Measurements from ENCODE around the gene TCF7L1.

The TCF7L1 gene

DNA sequence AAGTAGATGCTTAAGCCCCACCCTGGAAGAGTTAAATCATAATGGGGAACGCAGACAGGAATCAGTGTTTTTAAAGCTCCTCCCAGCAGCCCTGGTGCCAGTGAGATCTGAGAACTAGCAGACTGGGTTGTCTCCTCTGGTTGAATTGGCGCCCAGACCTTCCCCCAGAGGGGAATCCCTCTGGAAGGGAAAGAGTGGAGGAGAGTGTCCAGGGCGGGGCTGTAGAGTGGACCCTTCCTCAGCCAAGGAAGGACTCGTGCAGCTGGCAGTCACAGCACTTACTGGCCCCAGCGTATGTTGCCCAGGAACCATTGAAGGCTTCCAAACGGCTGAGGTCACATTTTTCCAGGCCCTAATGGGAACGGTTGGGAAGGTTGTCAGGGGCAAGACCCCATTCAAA, 132.1 kb downstream of the TCF7L1 start:
- H3K36me3 ChIP-seq: no peaks in the 10 kb centered on the region
- intact Hi-C loops (cut with DNase I; ENCODE audit: low total_unique reads): no loop called here
- DNase-seq: no peak
- TF ChIP-seq CTCF (IDR thresholded peaks at IDR 0.05): no peak
- peaks cover 0 to 46% (median 34%) of the 10 kb centered on the region in 4 donors for H3K4me1 ChIP-seq
- no peaks in the 10 kb centered on the region for H3K27me3 ChIP-seq
- no peak overlapping the region for H3K4me3 ChIP-seq
- peak overlapping the region; percentile 50 to 53 for H3K27ac ChIP-seq
- no peaks in the 10 kb centered on the region for H3K9me3 ChIP-seq

DNA sequence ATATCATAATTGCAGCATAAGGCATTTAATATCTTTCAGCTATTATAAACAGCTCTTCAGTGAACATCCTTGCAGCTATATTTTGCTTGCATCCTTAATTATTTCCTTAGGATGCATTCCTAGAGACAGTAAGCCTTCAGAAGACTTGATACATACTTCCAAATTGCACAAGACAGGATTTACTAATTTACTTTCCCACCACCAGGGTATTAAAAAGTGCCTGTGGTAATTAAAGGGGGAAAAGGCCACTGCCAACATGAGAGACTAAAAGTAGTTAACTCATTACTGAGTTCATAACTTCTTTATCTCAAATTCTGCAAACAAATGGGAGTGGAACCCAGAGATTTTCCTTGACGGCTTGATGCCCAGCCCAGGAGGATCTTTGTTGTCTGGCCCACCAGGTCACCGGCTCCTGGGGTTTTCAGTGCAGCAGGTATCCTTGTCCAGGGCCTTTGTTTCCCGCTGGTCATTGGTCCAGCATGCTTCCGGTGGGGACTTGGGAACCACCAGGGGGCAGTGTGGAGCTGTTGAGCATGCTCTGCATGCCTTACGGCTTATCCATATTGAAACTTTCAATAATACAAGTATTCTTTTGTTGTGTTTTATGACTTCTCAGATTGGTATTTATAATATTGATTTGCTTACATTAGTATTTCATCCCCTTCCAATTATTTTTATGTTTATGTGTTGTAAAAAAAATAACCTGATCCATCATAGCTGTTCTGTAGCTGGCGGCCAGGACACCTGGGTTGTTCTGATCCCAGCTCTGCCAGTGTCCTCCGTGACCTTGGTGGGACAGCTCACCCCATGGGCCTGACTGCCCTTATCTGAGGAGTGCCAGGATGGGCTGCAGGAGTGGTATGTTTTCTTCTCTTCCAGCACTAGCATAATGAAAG, 133.2 kb downstream of the TCF7L1 start:
- H3K27ac ChIP-seq: peak overlapping the region in 1 of 2 donors; percentile 53

DNA sequence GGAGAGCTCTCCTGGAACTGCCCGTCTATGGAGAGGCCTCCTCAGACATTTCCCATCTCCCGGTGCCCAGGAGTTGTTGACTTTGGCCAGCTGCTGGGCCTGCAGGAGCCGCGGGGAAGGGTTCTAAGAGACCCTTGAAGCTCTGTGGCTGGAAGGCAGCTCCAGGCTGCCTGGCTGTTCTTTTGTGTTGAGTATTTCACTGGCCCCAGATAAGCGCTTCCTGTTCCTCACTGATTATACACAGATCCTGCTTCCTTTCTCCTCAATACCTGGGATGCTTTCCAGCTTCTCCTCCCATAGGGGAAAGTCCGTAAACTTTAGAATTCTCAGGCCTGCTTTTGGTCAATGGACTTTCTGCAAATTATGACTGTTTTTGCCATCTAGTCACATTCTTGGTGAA, 136.8 kb downstream of the TCF7L1 start:
- Histone ChIP-seq H3K9me3 (no peaks in the 10 kb centered on the region), H3K4me1 (peaks cover 0 to 34% (median 29%) of the 10 kb centered on the region in 4 donors), H3K4me3 (no peak overlapping the region), H3K36me3 (no peaks in the 10 kb centered on the region), H3K27me3 (no peaks in the 10 kb centered on the region), H3K27ac (no peak overlapping the region)
- intact Hi-C loops (cut with DNase I; ENCODE audit: low total_unique reads): no loop called here
- no peak for TF ChIP-seq CTCF (IDR thresholded peaks at IDR 0.05)
- no peak for DNase-seq

More for the DNA sequence above, 133.2 kb downstream of the TCF7L1 start:
- peak; percentile 59 to 79 for DNase-seq
- Histone ChIP-seq H3K9me3 (no peaks in the 10 kb centered on the region), H3K27me3 (no peaks in the 10 kb centered on the region), H3K4me1 (peaks cover 0 to 43% (median 33%) of the 10 kb centered on the region in 4 donors), H3K36me3 (no peaks in the 10 kb centered on the region), H3K4me3 (no peak overlapping the region)
- TF ChIP-seq CTCF (IDR thresholded peaks at IDR 0.05): peak; percentile 64 to 83
- intact Hi-C loops (cut with DNase I; ENCODE audit: low total_unique reads): no loop called here

GRCh38 chr2:85272357-85272756, 139.2 kb downstream of the TCF7L1 start:
- TF ChIP-seq CTCF (IDR thresholded peaks at IDR 0.05): no peak

GRCh38 chr2:85273738-85274731, 140.8 kb downstream of the TCF7L1 start:
- no peak for DNase-seq
- H3K9me3 ChIP-seq: no peaks in the 10 kb centered on the region

More at GRCh38 chr2:85272357-85272756, 139.2 kb downstream of the TCF7L1 start:
- Histone ChIP-seq H3K27me3 (no peaks in the 10 kb centered on the region), H3K4me3 (no peak overlapping the region), H3K4me1 (peaks cover 0 to 29% (median 20%) of the 10 kb centered on the region in 4 donors), H3K36me3 (no peaks in the 10 kb centered on the region), H3K9me3 (no peaks in the 10 kb centered on the region), H3K27ac (no peak overlapping the region)
- intact Hi-C loops (cut with DNase I; ENCODE audit: low total_unique reads): no loop called here
- no peak for DNase-seq

More at GRCh38 chr2:85273738-85274731, 140.8 kb downstream of the TCF7L1 start:
- no peak for TF ChIP-seq CTCF (IDR thresholded peaks at IDR 0.05)
- Histone ChIP-seq H3K4me3 (no peak overlapping the region), H3K4me1 (peaks cover 0 to 45% (median 36%) of the 10 kb centered on the region in 4 donors), H3K36me3 (no peaks in the 10 kb centered on the region), H3K27ac (no peak overlapping the region), H3K27me3 (no peaks in the 10 kb centered on the region)
- intact Hi-C loops (cut with DNase I; ENCODE audit: low total_unique reads): no loop called here

Measured in tibial artery (tissue), 4 donors.